ENCODE measurements around the gene MBOAT7. TPM values are rescaled to one million over a fixed set of nuclear protein-coding genes. Genes with fewer than 3 reads are reported as not detected.
A peak's percentile ranks its signal among the peaks of the same experiment; 100 is the strongest.

Gene MBOAT7
- total and polyA plus RNA-seq, 2 of the 4 experiments (the other 2 are of a cell fraction) = 11.3 to 121 TPM

DNA sequence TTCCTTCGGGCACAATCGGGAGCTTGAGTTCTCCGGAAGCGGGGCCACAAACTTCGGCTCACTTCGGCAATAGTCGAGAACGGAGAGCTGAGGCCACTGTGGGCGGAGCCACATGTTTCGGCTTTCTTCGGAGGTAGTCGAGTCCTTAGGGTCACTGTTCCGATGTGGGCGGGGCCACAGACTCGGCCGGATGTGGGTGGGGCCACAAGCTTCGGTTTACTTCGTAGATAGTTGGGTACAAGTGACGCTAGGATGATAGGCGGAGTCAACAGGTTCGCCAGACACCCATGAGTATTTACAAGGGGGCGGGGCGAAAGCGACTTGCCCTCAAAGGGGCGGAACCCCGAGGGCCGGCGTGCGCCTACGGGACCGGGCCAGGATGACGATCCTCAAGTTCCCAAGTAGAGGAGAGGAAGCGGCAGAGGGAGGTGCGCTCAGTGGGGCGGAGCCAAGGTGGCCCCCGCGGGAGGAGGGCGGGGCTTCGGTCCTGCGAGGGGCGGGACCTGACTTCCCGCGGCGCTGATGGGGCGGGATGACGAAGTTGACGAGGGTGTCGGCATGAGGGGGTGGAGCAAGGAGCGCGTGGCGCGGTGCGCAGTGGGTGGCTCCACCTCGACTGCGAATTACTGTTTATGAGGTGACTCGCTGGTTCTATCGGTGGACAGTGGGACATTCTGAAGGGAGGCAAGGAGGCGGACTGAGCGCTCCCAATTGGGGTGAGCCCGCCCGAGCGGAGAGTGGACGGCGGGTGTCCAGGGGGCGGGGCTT lies 539 bp upstream of the MBOAT7 start:
- Histone ChIP-seq H3K4me2 (ENCODE audit: low read depth, low read length) (peak overlapping the region; percentile 75), H3K9ac (ENCODE audit: low read depth, low read length) (peak overlapping the region; percentile 88), H2BK120ac (ENCODE audit: low read depth, low read length) (peak overlapping the region; percentile 88; the same call in 1 of the 2 replicates), H3K4ac (ENCODE audit: low read depth, low read length) (peak overlapping the region; percentile 96), H3K4me1 (ENCODE audit: control insufficient read depth, insufficient read depth, low read length) (peaks cover 5% of the 10 kb centered on the region), H3K36me3 (ENCODE audit: control insufficient read depth, insufficient read depth, low read length) (peaks cover 17% of the 10 kb centered on the region), H3K9me3 (ENCODE audit: control insufficient read depth, insufficient read depth, low read length) (no peaks in the 10 kb centered on the region), H3K27me3 (ENCODE audit: control insufficient read depth, insufficient read depth, low read length) (no peaks in the 10 kb centered on the region), H3K4me3 (ENCODE audit: insufficient read depth, low read depth, low read length) (peak overlapping the region; percentile 70), H4K5ac (ENCODE audit: low read depth, low read length) (peak overlapping the region; percentile 56), H3K18ac (ENCODE audit: low read depth, low read length) (peak overlapping the region; percentile 77), H3K27ac (ENCODE audit: insufficient read depth, low read length) (peak overlapping the region; percentile 93), H4K91ac (ENCODE audit: insufficient read depth, low read depth, low read length) (peak overlapping the region; percentile 93), H3K23ac (ENCODE audit: low read depth, low read length) (peak overlapping the region; percentile 94), H2BK5ac (ENCODE audit: low read depth, low read length, poor library complexity, severe bottlenecking) (peak overlapping the region; percentile 96), H4K20me1 (ENCODE audit: insufficient read depth, low read length) (peaks cover 16% of the 10 kb centered on the region), H2AFZ (replicated peaks; ENCODE audit: low read length, poor library complexity) (peak overlapping the region; percentile 96), H3K56ac (ENCODE audit: extremely low read depth, insufficient read depth, low read length) (peak overlapping the region; percentile 90; the same call in 1 of the 2 replicates), H2AK9ac (replicated peaks; ENCODE audit: low read depth, low read length, poor library complexity) (peak overlapping the region; percentile 97), H2BK15ac (ENCODE audit: low read depth, low read length) (peak overlapping the region; percentile 91; the same call in 1 of the 3 replicates), H3K9me1 (ENCODE audit: insufficient read depth, low read length) (peaks cover 3% of the 10 kb centered on the region; the same call in 1 of the 2 replicates), H3K79me1 (ENCODE audit: low read depth in 1 of 2, low read length in 2 of 2) (peaks cover 24 to 48% of the 10 kb centered on the region in 2 experiments; a peak in 3 of 4 replicates), H2BK20ac (ENCODE audit: low read depth, low read length) (peak overlapping the region; percentile 59; the same call in 1 of the 2 replicates), H4K8ac (ENCODE audit: low read depth in 2 of 2, low read length in 2 of 2) (peak overlapping the region; percentile 62 to 99), H3K14ac (replicated peaks; ENCODE audit: low read depth, low read length) (peak overlapping the region; percentile 94), H2AK5ac (ENCODE audit: low read depth, low read length) (peak overlapping the region; percentile 59; the same call in 1 of the 2 replicates)
- DNase-seq (peak; percentile 100), ATAC-seq (ENCODE audit: low read depth) (peak; percentile 65)
- dilution Hi-C loops (cut with HindIII; ENCODE audit: low sequenced_read_pairs, unreplicated experiment) = no loop called here
- ChIA-PET POLR2A (ENCODE audit: unreplicated experiment) (interaction anchor here (0.6 to 2.3 kb wide), 6 partner anchors 10 to 241 kb away, joined by 3 to 10 read pairs (median 5); partner anchors contain the start of genes LENG1 and RPS9), CTCF (interaction anchor here (0.8 to 1.1 kb wide), 2 partner anchors 76 to 200 kb away, joined by 3 read pairs; no protein-coding TSS in a partner anchor)
- intact Hi-C loops (cut with micrococcal nuclease) = loop anchor here (2.0 kb wide), 2 partner anchors 21 kb away; no protein-coding TSS in a partner anchor
- in situ Hi-C loops (cut with MboI; ENCODE audit: low sequenced_read_pairs) = no loop called here
- 0% methylated on average over 30 of the region's 65 CpGs; no CpG with 5 or more reads in 1 of the 2 experiments for WGBS, 2 experiments (ENCODE audit: extremely low coverage in 2 of 2, insufficient read length in 1 of 2)
- TF ChIP-seq NFE2L2 (IDR thresholded peaks at IDR 0.05; ENCODE audit: low read depth, low read length) (no peak), MAZ (IDR thresholded peaks at IDR 0.05; ENCODE audit: borderline replicate concordance, low read depth, low read length) (peak; percentile 96), RCOR1 (IDR thresholded peaks at IDR 0.05; ENCODE audit: insufficient replicate concordance, low read length) (no peak), POLR2A (IDR thresholded peaks at IDR 0.05; ENCODE audit: low read depth, low read length) (peak; percentile 96), CEBPB (IDR thresholded peaks at IDR 0.05; ENCODE audit: low read depth, low read length) (no peak), BHLHE40 (IDR thresholded peaks at IDR 0.05; ENCODE audit: low read depth, low read length) (no peak), RFX5 (IDR thresholded peaks at IDR 0.05; ENCODE audit: low read depth, low read length) (peak; percentile 68), MXI1 (IDR thresholded peaks at IDR 0.05; ENCODE audit: borderline replicate concordance, low read depth, low read length) (peak; percentile 72; the same call in 1 of the 2 replicates)
- TF ChIP-seq, protein P1, sequence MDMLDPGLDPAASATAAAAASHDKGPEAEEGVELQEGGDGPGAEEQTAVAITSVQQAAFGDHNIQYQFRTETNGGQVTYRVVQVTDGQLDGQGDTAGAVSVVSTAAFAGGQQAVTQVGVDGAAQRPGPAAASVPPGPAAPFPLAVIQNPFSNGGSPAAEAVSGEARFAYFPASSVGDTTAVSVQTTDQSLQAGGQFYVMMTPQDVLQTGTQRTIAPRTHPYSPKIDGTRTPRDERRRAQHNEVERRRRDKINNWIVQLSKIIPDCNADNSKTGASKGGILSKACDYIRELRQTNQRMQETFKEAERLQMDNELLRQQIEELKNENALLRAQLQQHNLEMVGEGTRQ (IDR thresholded peaks at IDR 0.05; ENCODE audit: low read depth, low read length) = peak; percentile 32; the same call in 1 of the 2 replicates
- no TSS peak for BruUV-seq (replicated peaks)

Data from IMR-90 (cell line).